PC-3 (cell line): Measurements from ENCODE around the gene ADAM17. TPM values are rescaled to one million over a fixed set of nuclear protein-coding genes. Genes with fewer than 3 reads are reported as not detected.

Source experiments
- ATAC-seq: fragments of 200-7000 bp; cut with Tn5 transposase; 2 replicates; pipeline ENCODE4 v1.9.1; 2020; ENCODE audit warnings: mild to moderate bottlenecking, moderate library complexity
- BruUV-seq: library from RNA; stranded (reverse); fragments of 400-500 nt; replicated peaks from 2 replicates; lab custom pipeline; 2021; lab: Mats Ljungman, UMichigan
- CTCF ChIA-PET: fragments of 300-600 bp; sonication (Branson Sonifier 250); formaldehyde crosslinking; loops from one replicate; lab custom pipeline; 2022; ENCODE audit warnings: antibody characterized with exemption; lab: Charles Lee
- POLR2A ChIA-PET: fragments of 300-600 bp; sonication (Branson Sonifier 250); formaldehyde crosslinking; loops from one replicate; lab custom pipeline; 2022; ENCODE audit warnings: antibody characterized with exemption; ENCODE audit not compliant: unreplicated experiment; lab: Charles Lee
- DNase-seq: peaks from one replicate; pipeline ENCODE4 v3.0.0-alpha.2; 2015
- H2AFZ ChIP-seq: fragments of 300-600 bp; sonication (generic); 2 replicates; pipeline ENCODE4 v1.6.0; 2016; ENCODE audit warnings: antibody characterized with exemption, low read length
- H3F3A ChIP-seq: fragments of 300-600 bp; sonication (generic); one replicate; pipeline ENCODE4 v1.6.0; 2017; ENCODE audit warnings: antibody characterized with exemption, low read length, control low read depth, mild to moderate bottlenecking; ENCODE audit not compliant: unreplicated experiment
- H3K27ac ChIP-seq: fragments of 300-600 bp; sonication (generic); 2 replicates; pipeline ENCODE4 v1.5.1; 2016; ENCODE audit warnings: mild to moderate bottlenecking, low read length
- H3K27me3 ChIP-seq: fragments of 300-600 bp; sonication (generic); 2 replicates; pipeline ENCODE4 v1.6.1; 2016; ENCODE audit warnings: low read length, mixed read lengths
- H3K36me3 ChIP-seq: fragments of 300-600 bp; sonication (generic); 2 replicates; pipeline ENCODE4 v1.6.1; 2016; ENCODE audit warnings: low read depth, mixed run types, low read length, mixed read lengths
- H3K4me1 ChIP-seq: fragments of 300-600 bp; sonication (generic); 2 replicates; pipeline ENCODE4 v1.5.1; 2016; ENCODE audit warnings: low read length; ENCODE audit not compliant: insufficient read depth
- H3K4me2 ChIP-seq: fragments of 300-600 bp; sonication (generic); 2 replicates; pipeline ENCODE4 v1.6.0; 2016; ENCODE audit warnings: low read length
- H3K4me3 ChIP-seq: fragments of 300-600 bp; sonication (generic); 2 replicates; pipeline ENCODE4 v1.5.1; 2016; ENCODE audit warnings: mild to moderate bottlenecking, low read length, mixed read lengths
- H3K79me2 ChIP-seq: fragments of 300-600 bp; sonication (generic); 2 replicates; pipeline ENCODE4 v1.6.1; 2017; ENCODE audit warnings: low read length, mixed read lengths
- H3K9ac ChIP-seq: fragments of 300-600 bp; sonication (generic); 2 replicates; pipeline ENCODE4 v1.6.0; 2016; ENCODE audit warnings: mild to moderate bottlenecking, low read length
- H3K9me2 ChIP-seq: fragments of 300-600 bp; sonication (generic); replicated peaks from 2 replicates; pipeline ENCODE4 v1.6.1; 2016; ENCODE audit warnings: mixed run types, low read length, mixed read lengths
- H3K9me3 ChIP-seq: fragments of 300-600 bp; sonication (generic); 2 replicates; pipeline ENCODE4 v1.6.1; 2016; ENCODE audit warnings: low read length, mixed read lengths
- H4K20me1 ChIP-seq: fragments of 300-600 bp; sonication (generic); 2 replicates; pipeline ENCODE4 v1.6.1; 2016; ENCODE audit warnings: low read length, mixed read lengths
- CTCF ChIP-seq: fragments of 300-600 bp; sonication (generic); conservative IDR thresholded peaks from 2 replicates; pipeline ENCODE4 v1.5.1; 2017; ENCODE audit warnings: antibody characterized with exemption, low read depth, mild to moderate bottlenecking, low read length
- EZH2 ChIP-seq: fragments of 300-600 bp; sonication (generic); IDR thresholded peaks from one replicate; pipeline ENCODE4 v1.6.1; 2017; ENCODE audit warnings: antibody characterized with exemption, mild to moderate bottlenecking, low read length; ENCODE audit not compliant: unreplicated experiment
- EZH2phosphoT487 ChIP-seq: fragments of 300-600 bp; sonication (generic); IDR thresholded peaks from 2 replicates; pipeline ENCODE4 v1.6.1; 2018; ENCODE audit warnings: mild to moderate bottlenecking, antibody characterized with exemption, low read length, borderline replicate concordance
- intact Hi-C: fragments of 100-400 bp; cut with micrococcal nuclease; formaldehyde crosslinking; loops from 2 replicates; pipeline ENCODE4 v1.9.0; 2023
- total RNA-seq: library from RNA; depleted of rRNA; stranded (reverse); fragments of >200 nt; gene quantifications from 2 replicates; pipeline ENCODE4 v1.2.3, GENCODE V29; 2014

Gene ADAM17
- total RNA-seq, 1 experiment from 2014 or later: 23.0 TPM

DNA sequence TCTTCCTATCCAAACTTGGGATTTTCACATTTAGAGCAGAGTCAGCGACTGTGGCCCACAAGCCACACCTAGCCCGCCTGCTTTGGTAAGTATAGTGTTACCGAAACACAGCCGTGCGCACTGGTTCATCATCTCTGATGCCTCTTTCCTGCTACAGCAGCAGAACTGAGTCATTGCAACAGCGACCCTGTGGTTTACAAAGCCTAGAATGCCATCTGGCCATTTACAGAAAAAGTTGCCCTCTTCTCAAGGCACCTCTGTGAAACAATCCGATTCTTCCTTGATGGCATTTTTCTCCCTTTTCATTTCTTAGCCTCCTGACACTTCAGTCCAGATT lies 92.0 kb downstream of the ADAM17 start:
- H3K27me3 ChIP-seq: no peaks in the 10 kb centered on the region
- ATAC-seq (peak; percentile 29; the same call in 1 of the 2 replicates), DNase-seq (no peak)
- no peaks in the 10 kb centered on the region for H3K79me2 ChIP-seq
- TF ChIP-seq EZH2 (no peak), EZH2phosphoT487 (no peak), CTCF (no peak)
- no peaks in the 10 kb centered on the region for H3K9me3 ChIP-seq
- H3K4me1 ChIP-seq: no peaks in the 10 kb centered on the region
- BruUV-seq: no TSS peak
- H3K4me3 ChIP-seq: no peak overlapping the region
- H3K9me2 ChIP-seq: no peaks in the 10 kb centered on the region
- ChIA-PET CTCF (no interaction called here), POLR2A (no interaction called here)
- no peak overlapping the region for H2AFZ ChIP-seq
- no peak overlapping the region for H3K9ac ChIP-seq
- H3F3A ChIP-seq: no peaks in the 10 kb centered on the region
- peaks cover 16% of the 10 kb centered on the region for H3K36me3 ChIP-seq
- no peak overlapping the region for H3K4me2 ChIP-seq
- no peaks in the 10 kb centered on the region for H4K20me1 ChIP-seq
- intact Hi-C loops: no loop called here
- H3K27ac ChIP-seq: no peak overlapping the region

DNA sequence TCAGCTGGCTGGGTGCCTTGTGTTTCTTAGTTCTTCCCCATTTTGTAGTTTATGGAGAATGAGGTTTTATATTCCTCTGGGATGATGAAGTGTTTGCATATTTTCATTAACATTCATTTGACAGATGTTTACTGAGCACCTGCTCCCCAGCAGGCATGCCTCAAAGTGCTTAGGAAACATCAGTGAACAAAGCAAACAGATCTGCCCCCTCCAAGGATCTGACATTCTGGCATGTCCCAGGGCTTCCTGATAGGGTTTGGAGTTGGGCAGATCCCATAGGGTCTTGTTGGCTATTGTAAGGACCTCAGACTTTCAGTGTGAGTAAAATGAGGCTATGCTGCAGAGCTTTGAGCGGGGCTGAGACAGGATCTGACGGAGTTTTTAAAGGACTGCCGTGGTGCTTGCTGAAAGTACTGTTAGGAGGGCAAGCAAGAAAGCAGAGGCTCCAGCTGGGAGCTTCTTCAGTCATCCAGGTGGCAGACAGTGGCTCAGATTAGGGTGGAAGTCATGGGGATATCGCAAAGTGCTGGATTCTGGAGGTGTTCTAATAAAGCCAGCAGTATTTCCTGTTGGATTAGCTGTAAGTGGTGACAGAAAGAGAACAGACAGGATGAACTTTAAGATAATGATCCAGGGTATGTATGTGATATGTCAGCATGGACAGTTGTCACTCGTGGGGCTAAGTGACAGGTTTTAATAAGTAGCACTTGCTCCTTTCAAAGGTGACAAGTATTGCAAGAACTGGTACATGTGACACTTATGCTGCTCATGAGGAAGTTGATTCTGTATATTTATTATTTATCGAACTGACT lies 92.5 kb downstream of the ADAM17 start:
- Histone ChIP-seq H3K4me1 (no peaks in the 10 kb centered on the region), H3K27me3 (no peaks in the 10 kb centered on the region), H3K9me3 (no peaks in the 10 kb centered on the region), H3K4me3 (no peak overlapping the region), H3K36me3 (peaks cover 16% of the 10 kb centered on the region), H3K27ac (no peak overlapping the region), H2AFZ (no peak overlapping the region), H3K4me2 (no peak overlapping the region), H3F3A (no peaks in the 10 kb centered on the region), H3K9ac (no peak overlapping the region), H4K20me1 (no peaks in the 10 kb centered on the region), H3K9me2 (no peaks in the 10 kb centered on the region), H3K79me2 (no peaks in the 10 kb centered on the region)
- no TSS peak for BruUV-seq
- no peak for ATAC-seq
- DNase-seq: no peak
- CTCF ChIA-PET: no interaction called here
- intact Hi-C loops: no loop called here
- POLR2A ChIA-PET: no interaction called here
- TF ChIP-seq CTCF (no peak), EZH2 (no peak), EZH2phosphoT487 (no peak)

DNA sequence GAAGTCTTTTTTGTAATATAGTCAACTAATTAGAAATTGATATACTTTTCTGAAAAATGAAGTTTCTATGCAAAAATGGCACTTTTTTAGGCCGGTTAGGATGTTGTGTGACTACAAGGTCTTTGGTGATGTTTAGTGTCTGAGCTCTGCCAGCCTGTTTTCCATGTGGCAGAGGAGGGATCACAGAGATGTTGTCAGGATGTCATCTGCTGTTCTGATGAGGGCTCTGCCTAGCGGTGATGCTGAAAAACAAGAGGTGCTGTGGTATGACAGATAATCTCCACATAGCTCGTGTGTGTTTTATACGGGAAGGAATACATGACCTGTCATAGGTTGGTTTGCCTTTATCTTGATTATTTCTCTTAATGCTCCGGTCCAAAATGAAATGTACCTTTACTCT lies 93.3 kb downstream of the ADAM17 start:
- peaks cover 16% of the 10 kb centered on the region for H3K36me3 ChIP-seq
- ATAC-seq (no peak), DNase-seq (no peak)
- H3K79me2 ChIP-seq: no peaks in the 10 kb centered on the region
- no peak overlapping the region for H2AFZ ChIP-seq
- no peak overlapping the region for H3K4me3 ChIP-seq
- ChIA-PET POLR2A (no interaction called here), CTCF (no interaction called here)
- H3K27ac ChIP-seq: no peak overlapping the region
- no peaks in the 10 kb centered on the region for H3K4me1 ChIP-seq
- no peaks in the 10 kb centered on the region for H3K27me3 ChIP-seq
- no peak overlapping the region for H3K9ac ChIP-seq
- H3F3A ChIP-seq: no peaks in the 10 kb centered on the region
- TF ChIP-seq CTCF: no peak
- TF ChIP-seq EZH2phosphoT487: no peak
- no peak for TF ChIP-seq EZH2
- no peaks in the 10 kb centered on the region for H3K9me2 ChIP-seq
- intact Hi-C loops: no loop called here
- no peaks in the 10 kb centered on the region for H3K9me3 ChIP-seq
- no peaks in the 10 kb centered on the region for H4K20me1 ChIP-seq
- no peak overlapping the region for H3K4me2 ChIP-seq
- no TSS peak for BruUV-seq
